K562 (cell line): Measurements from ENCODE around the gene ZNF280D. TPM values are rescaled to one million over a fixed set of nuclear protein-coding genes. Genes with fewer than 3 reads are reported as not detected.

Experiments used
- CHD1 ChIP-seq: fragments of 200-600 bp; sonication (generic); IDR thresholded peaks from one replicate; pipeline ENCODE4 v1.6.1; 2012; ENCODE audit warnings: mild to moderate bottlenecking, moderate library complexity, low read length, inconsistent platforms
- FOXJ3 ChIP-seq: sonication (generic); formaldehyde crosslinking; IDR thresholded peaks from 2 replicates; pipeline ENCODE4 v1.4.0; 2020; ENCODE audit warnings: mild to moderate bottlenecking, missing genetic modification reagents
- HDAC2 ChIP-seq: fragments of 450-650 bp; IDR thresholded peaks from 2 replicates; pipeline ENCODE4 v1.6.1; 2016; ENCODE audit warnings: mild to moderate bottlenecking
- HES1 ChIP-seq: fragments of 450-650 bp; IDR thresholded peaks from 2 replicates; pipeline ENCODE4 v1.6.1; 2016; ENCODE audit warnings: low read depth, mild to moderate bottlenecking, moderate library complexity
- HMG20B ChIP-seq: fragments of 250-450 bp; sonication (Bioruptor Pico); IDR thresholded peaks from 2 replicates; pipeline ENCODE4 v1.5.0; 2021; ENCODE audit warnings: mild to moderate bottlenecking
- HNRNPK ChIP-seq: fragments of 200-400 bp; formaldehyde crosslinking; IDR thresholded peaks from one replicate; pipeline ENCODE4 v1.6.1; 2018; ENCODE audit warnings: mild to moderate bottlenecking, low read depth, low read length; ENCODE audit not compliant: poor library complexity, severe bottlenecking
- MTF1 ChIP-seq: fragments of 250-450 bp; sonication (Bioruptor Pico); IDR thresholded peaks from 2 replicates; pipeline ENCODE4 v1.9.0; 2021; ENCODE audit warnings: moderate library complexity, mild to moderate bottlenecking, inconsistent platforms, borderline replicate concordance
- NR4A1 ChIP-seq, 2 experiments: fragments of 250-450 bp in 1 of 2; fragments of 450-650 bp in 1 of 2; sonication (Bioruptor Pico) in 1 of 2; IDR thresholded peaks; 2 replicates each; pipeline versions ENCODE4 v1.4.0 to v1.6.1; 2016 to 2020; ENCODE audit warnings: mild to moderate bottlenecking in 2 of 2, missing compliant biosample characterization in 1 of 2, missing genetic modification characterization in 1 of 2, moderate library complexity in 1 of 2
- OTX1 ChIP-seq: fragments of 450-650 bp; formaldehyde crosslinking; IDR thresholded peaks from 2 replicates; pipeline ENCODE4 v1.4.0; 2022; ENCODE audit warnings: mild to moderate bottlenecking
- RBM15 ChIP-seq: fragments of 200-400 bp; formaldehyde crosslinking; IDR thresholded peaks from 2 replicates; pipeline ENCODE4 v1.6.1; 2018; ENCODE audit warnings: mild to moderate bottlenecking, low read length, moderate library complexity; ENCODE audit not compliant: insufficient read depth
- THAP7 ChIP-seq: fragments of 250-450 bp; sonication (Bioruptor Pico); IDR thresholded peaks from 2 replicates; pipeline ENCODE4 v1.5.0; 2021
- TRIM28 ChIP-seq: fragments of 450-650 bp; IDR thresholded peaks from 2 replicates; pipeline ENCODE4 v1.6.1; 2017
- TSHZ1 ChIP-seq: fragments of 250-450 bp; sonication (Bioruptor Pico); IDR thresholded peaks from 2 replicates; pipeline ENCODE4 v1.4.0; 2020; ENCODE audit warnings: mild to moderate bottlenecking, moderate library complexity
- UBTF ChIP-seq, 2 experiments: IDR thresholded peaks; 2 replicates each; pipeline ENCODE4 v1.6.1; 2012; ENCODE audit warnings: improper control_type of control experiment in 2 of 2, low read depth in 2 of 2, low read length in 2 of 2, borderline replicate concordance in 1 of 2
- ZBTB12 ChIP-seq: fragments of 250-450 bp; sonication (Bioruptor Pico); IDR thresholded peaks from 2 replicates; pipeline ENCODE4 v1.4.0; 2020
- ZC3H11A ChIP-seq: IDR thresholded peaks from 2 replicates; pipeline ENCODE4 v1.6.1; 2012; ENCODE audit warnings: low read depth, low read length, improper control_type of control experiment
- ZNF384 ChIP-seq: IDR thresholded peaks from 2 replicates; pipeline ENCODE4 v1.6.1; 2012; ENCODE audit warnings: low read depth, low read length, improper control_type of control experiment
- polyA plus RNA-seq, 8 experiments: library from polyadenylated mRNA; depleted of rRNA in 4 of 8; stranded (reverse) in 5 of 8; unstranded in 3 of 8; fragments of >200 nt; fragmentation: Nextera tagmentation in 2 of 8; fragmentation: Illumina TruSeq in 1 of 8; extraction: Ambion mirVana in 2 of 8; extraction: Trizol in 1 of 8; gene quantifications; 2 replicates each; pipeline versions ENCODE4 v1.2.1 to v1.2.3, GENCODE V29; 2011 to 2014; ENCODE audit warnings: inconsistent platforms in 1 of 8, missing spikeins in 1 of 8
- total RNA-seq, 7 experiments: library from RNA; depleted of rRNA in 6 of 7; stranded (reverse); fragments of >200 nt in 6 of 7; fragmentation: Illumina TruSeq in 2 of 7; extraction: Trizol in 2 of 7; gene quantifications; 2 replicates each; pipeline versions ENCODE4 v1.2.1 to v1.2.3, GENCODE V29; 2011 to 2021; ENCODE audit warnings: low replicate concordance in 1 of 7

Gene ZNF280D
- total and polyA plus RNA-seq, 9 of the 15 experiments (the other 6 are each of a cell fraction or from before 2014, with no cell fraction given), result 8.3 to 21.8 (median 18.4) TPM

GRCh38 chr15:56735589-56735988 is 2.3 kb upstream of the ZNF280D start (continued):
- peak; percentile 89 for TF ChIP-seq TSHZ1 (CRISPR knock-in tag)
- TF ChIP-seq HMG20B, result no peak
- peak; percentile 83 for TF ChIP-seq ZBTB12 (CRISPR knock-in tag)
- peak; percentile 67; the same call in 1 of the 2 replicates for TF ChIP-seq MTF1 (CRISPR knock-in tag)
- TF ChIP-seq THAP7 (CRISPR knock-in tag), result 0 out of 2 replicates have a peak, but pooled peaks have one; percentile 41
- no peak for TF ChIP-seq HES1
- no peak for TF ChIP-seq FOXJ3 (CRISPR knock-in tag)
- no peak for TF ChIP-seq RBM15
- TF ChIP-seq HDAC2, result no peak
- TF ChIP-seq ZC3H11A, result no peak
- TF ChIP-seq CHD1, result no peak
- TF ChIP-seq HNRNPK, result no peak
- TF ChIP-seq UBTF (IDR thresholded peaks at IDR 0.05; ENCODE audit: borderline replicate concordance in 1 of 2, low read depth in 2 of 2, low read length in 2 of 2), result no peak
- 0 out of 2 replicates have a peak, but pooled peaks have one; percentile 62 for TF ChIP-seq OTX1
- TF ChIP-seq NR4A1 (CRISPR knock-in tag; IDR thresholded peaks at IDR 0.05), result peak; percentile 97
- TF ChIP-seq NR4A1 (tag; IDR thresholded peaks at IDR 0.05), result peak; percentile 98
- TF ChIP-seq ZNF384, result no peak
- TF ChIP-seq TRIM28, result no peak
